Prostate gland (tissue), 2 donors: ENCODE measurements around the gene FOXB1.

Source experiments
- CTCF ChIP-seq, 4 experiments: fragments of 200-600 bp in 2 of 4; fragments of 450-650 bp in 2 of 4; sonication (generic) in 2 of 4; IDR thresholded peaks; 1 replicate in 3 of 4; 2 replicates in 1 of 4; pipeline ENCODE4 v1.5.1; 2016 to 2019; ENCODE audit warnings: antibody characterized with exemption in 4 of 4, mild to moderate bottlenecking in 2 of 4, moderate library complexity in 2 of 4
- POLR2A ChIP-seq: fragments of 450-650 bp; IDR thresholded peaks from one replicate; pipeline ENCODE4 v1.6.1; 2016; ENCODE audit warnings: antibody characterized with exemption, mild to moderate bottlenecking

DNA sequence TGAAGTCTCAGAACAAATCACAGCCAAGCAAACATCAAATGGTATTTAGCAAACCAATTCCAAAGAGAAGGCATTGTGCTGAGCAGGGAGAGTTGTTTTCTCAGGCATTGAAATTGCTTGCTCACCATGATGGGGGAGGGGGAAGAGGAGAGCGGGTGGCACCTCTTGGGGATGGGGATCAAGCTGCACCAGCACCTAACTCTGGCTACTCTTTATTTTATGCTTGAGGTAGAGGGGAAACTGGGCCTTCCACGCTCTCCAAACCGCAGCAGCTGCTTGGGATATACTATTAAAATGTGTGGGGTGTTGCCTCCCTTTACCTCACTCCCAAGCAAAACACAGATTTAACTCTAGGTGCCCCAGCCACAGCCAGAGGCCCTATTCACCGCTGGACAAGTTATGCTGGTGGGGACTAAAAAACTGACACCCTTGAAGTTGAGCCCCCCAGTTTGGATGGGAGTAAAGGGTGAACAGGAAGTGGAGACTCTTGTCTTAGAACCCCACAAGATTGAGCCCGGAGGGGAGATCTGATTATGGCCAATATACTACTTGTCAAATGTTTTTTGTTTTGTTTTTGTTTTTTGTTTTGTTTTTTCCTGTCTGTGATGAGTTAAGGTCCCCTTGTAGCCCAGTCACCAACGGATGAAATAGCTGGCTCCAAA, 5.0 kb upstream of the FOXB1 start:
- no peak for TF ChIP-seq POLR2A
- TF ChIP-seq CTCF (IDR thresholded peaks at IDR 0.05): no peak
